KMS-11 (cell line): ENCODE data around the gene MYH6.

Source experiments
- H2AFZ ChIP-seq: fragments of 200-600 bp; sonication (generic); 2 replicates; pipeline ENCODE4 v1.6.1; 2016; ENCODE audit warnings: antibody characterized with exemption, mixed run types, low read depth
- H3K27ac ChIP-seq: fragments of 200-600 bp; sonication (generic); 2 replicates; pipeline ENCODE4 v1.6.1; 2016; ENCODE audit warnings: mild to moderate bottlenecking, mixed run types
- H3K27me3 ChIP-seq: fragments of 200-600 bp; sonication (generic); 2 replicates; pipeline ENCODE4 v1.6.1; 2017; ENCODE audit warnings: mild to moderate bottlenecking, low read depth, mixed run types, moderate library complexity; ENCODE audit not compliant: insufficient read depth
- H3K36me3 ChIP-seq: fragments of 200-600 bp; sonication (generic); 2 replicates; pipeline ENCODE4 v1.6.1; 2017; ENCODE audit warnings: mild to moderate bottlenecking, mixed run types; ENCODE audit not compliant: insufficient read depth
- H3K4me1 ChIP-seq: fragments of 200-600 bp; sonication (generic); 2 replicates; pipeline ENCODE4 v1.6.1; 2016; ENCODE audit warnings: mild to moderate bottlenecking, low read depth, mixed run types; ENCODE audit not compliant: poor library complexity, severe bottlenecking
- H3K4me2 ChIP-seq: fragments of 200-600 bp; sonication (generic); 2 replicates; pipeline ENCODE4 v1.7.0; 2016; ENCODE audit warnings: mild to moderate bottlenecking, mixed run types
- H3K4me3 ChIP-seq: fragments of 200-600 bp; sonication (generic); IDR thresholded peaks from 2 replicates; pipeline ENCODE4 v1.6.1; 2017; ENCODE audit warnings: low read depth, low read length, mixed read lengths; ENCODE audit not compliant: insufficient read depth
- H3K79me2 ChIP-seq: fragments of 200-600 bp; sonication (generic); 2 replicates; pipeline ENCODE4 v1.6.1; 2016; ENCODE audit warnings: low read depth, mixed run types; ENCODE audit not compliant: insufficient read depth
- H3K9ac ChIP-seq: fragments of 200-600 bp; sonication (generic); 2 replicates; pipeline ENCODE4 v1.6.1; 2016; ENCODE audit warnings: mild to moderate bottlenecking, mixed run types
- H4K20me1 ChIP-seq: fragments of 200-600 bp; sonication (generic); 2 replicates; pipeline ENCODE4 v1.6.1; 2016; ENCODE audit warnings: mild to moderate bottlenecking, mixed run types; ENCODE audit not compliant: insufficient read depth
- CTCF ChIP-seq: fragments of 200-600 bp; sonication (generic); conservative IDR thresholded peaks from 2 replicates; pipeline ENCODE4 v1.6.1; 2017; ENCODE audit warnings: low read depth, mild to moderate bottlenecking, antibody characterized with exemption, low read length, moderate library complexity, mixed read lengths

The MYH6 gene

GRCh38 chr14:23413681-23414080 is 5.6 kb upstream of the MYH6 start:
- Histone ChIP-seq H2AFZ (no peak overlapping the region), H4K20me1 (no peaks in the 10 kb centered on the region), H3K36me3 (no peaks in the 10 kb centered on the region), H3K9ac (no peak overlapping the region), H3K79me2 (no peaks in the 10 kb centered on the region), H3K4me3 (no peak overlapping the region), H3K27me3 (peaks cover 9% of the 10 kb centered on the region; the same call in 1 of the 2 replicates), H3K4me2 (no peak overlapping the region), H3K27ac (no peak overlapping the region), H3K4me1 (no peaks in the 10 kb centered on the region)
- TF ChIP-seq CTCF: no peak

GRCh38 chr14:23411563-23412525 is 3.8 kb upstream of the MYH6 start:
- Histone ChIP-seq H3K4me3 (no peak overlapping the region), H2AFZ (no peak overlapping the region), H3K4me1 (no peaks in the 10 kb centered on the region), H3K27me3 (peaks cover 14% of the 10 kb centered on the region; the same call in 1 of the 2 replicates), H3K36me3 (no peaks in the 10 kb centered on the region), H3K79me2 (no peaks in the 10 kb centered on the region), H3K9ac (no peak overlapping the region), H3K27ac (no peak overlapping the region), H4K20me1 (no peaks in the 10 kb centered on the region), H3K4me2 (no peak overlapping the region)
- no peak for TF ChIP-seq CTCF

- H3K27ac ChIP-seq: no peak overlapping the region
- H2AFZ ChIP-seq: no peak overlapping the region
Observed at GRCh38 chr14:23409966-23410635, 2.0 kb upstream of the MYH6 start.

GRCh38 chr14:23409475-23409874 is 1.4 kb upstream of the MYH6 start:
- Histone ChIP-seq H3K79me2 (no peaks in the 10 kb centered on the region), H2AFZ (no peak overlapping the region), H4K20me1 (no peaks in the 10 kb centered on the region), H3K4me1 (no peaks in the 10 kb centered on the region), H3K4me2 (no peak overlapping the region), H3K9ac (no peak overlapping the region), H3K27ac (no peak overlapping the region), H3K36me3 (no peaks in the 10 kb centered on the region), H3K27me3 (peaks cover 25% of the 10 kb centered on the region; the same call in 1 of the 2 replicates), H3K4me3 (no peak overlapping the region)
- TF ChIP-seq CTCF: no peak

More at GRCh38 chr14:23409966-23410635, 2.0 kb upstream of the MYH6 start:
- Histone ChIP-seq H3K9ac (no peak overlapping the region), H3K27me3 (peaks cover 25% of the 10 kb centered on the region; the same call in 1 of the 2 replicates), H3K79me2 (no peaks in the 10 kb centered on the region), H3K4me1 (no peaks in the 10 kb centered on the region), H4K20me1 (no peaks in the 10 kb centered on the region), H3K4me2 (no peak overlapping the region), H3K4me3 (no peak overlapping the region), H3K36me3 (no peaks in the 10 kb centered on the region)
- no peak for TF ChIP-seq CTCF
